Measurements from ENCODE around the gene SNX24.
"Not testable (repeated sequence)": the region's sequence is repeated elsewhere in the genome, so short reads cannot be mapped to it uniquely, and the experiment has no call there.

SNX24 gene

DNA sequence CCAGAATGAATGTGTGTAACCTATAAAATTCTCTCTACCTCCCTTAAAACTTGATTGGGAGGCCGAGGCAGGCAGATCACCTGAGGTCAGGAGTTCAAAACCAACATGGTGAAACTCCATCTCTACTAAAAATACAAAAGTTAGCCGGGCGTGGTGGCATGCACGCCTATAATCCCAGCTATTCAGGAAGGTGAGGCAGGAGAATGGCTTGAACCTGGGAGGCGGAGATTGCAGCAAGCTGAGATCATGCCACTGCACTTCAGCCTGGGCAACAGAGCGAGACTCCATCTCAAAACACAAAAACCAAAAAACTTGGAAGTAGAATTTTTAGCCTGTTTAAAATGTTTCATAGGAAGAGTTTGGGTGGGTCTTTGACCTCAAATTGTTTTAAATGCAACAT, 122.6 kb downstream of the SNX24 start:
- DNase-seq = not testable (repeated sequence)

GRCh38 chr5:122971333-122971732, 125.9 kb downstream of the SNX24 start:
- DNase-seq = no peak

GRCh38 chr5:122972877-122973276, 127.5 kb downstream of the SNX24 start:
- DNase-seq = no peak

DNA sequence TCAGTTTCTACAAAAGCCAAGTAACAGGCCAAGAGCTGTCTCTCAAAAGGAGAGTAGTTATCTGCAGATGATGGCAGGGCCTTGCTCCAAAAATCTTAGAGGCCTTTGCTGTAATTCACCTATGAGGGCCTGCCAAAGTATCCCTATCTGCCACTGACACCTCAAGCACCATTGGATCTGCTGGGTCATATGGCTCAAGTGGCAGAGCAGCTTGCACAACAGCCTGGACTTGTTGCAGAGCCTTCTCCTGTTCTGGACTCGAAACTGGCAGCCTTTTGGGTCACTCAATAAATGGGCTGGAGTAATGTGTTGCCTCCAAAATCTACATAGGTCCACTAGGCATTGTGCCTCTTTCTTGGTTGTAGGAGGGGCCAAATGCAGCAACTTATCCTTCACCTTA, 128.3 kb downstream of the SNX24 start:
- DNase-seq = not testable (repeated sequence)

- DNase-seq = not testable (repeated sequence)
Observed at GRCh38 chr5:122974251-122974650, 128.8 kb downstream of the SNX24 start.

DNA sequence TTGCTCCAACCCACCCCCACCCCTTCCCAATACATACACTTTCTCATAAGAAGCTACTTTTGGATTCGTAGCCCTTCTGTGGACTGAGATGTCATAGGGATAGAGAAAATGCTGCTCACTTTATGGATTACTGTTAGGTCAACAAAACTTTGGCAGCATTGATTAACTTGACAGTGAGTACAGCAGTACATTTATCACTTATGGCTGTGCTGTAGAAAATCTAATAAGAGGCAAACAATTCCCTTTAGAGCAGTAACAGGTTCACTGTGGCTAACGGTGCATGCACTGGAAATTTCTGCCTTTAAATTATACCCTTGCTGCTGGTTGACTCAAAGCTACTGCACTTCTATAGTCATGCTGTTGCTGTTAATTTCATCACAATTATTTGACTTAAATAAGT, 131.9 kb downstream of the SNX24 start:
- DNase-seq = no peak

DNA sequence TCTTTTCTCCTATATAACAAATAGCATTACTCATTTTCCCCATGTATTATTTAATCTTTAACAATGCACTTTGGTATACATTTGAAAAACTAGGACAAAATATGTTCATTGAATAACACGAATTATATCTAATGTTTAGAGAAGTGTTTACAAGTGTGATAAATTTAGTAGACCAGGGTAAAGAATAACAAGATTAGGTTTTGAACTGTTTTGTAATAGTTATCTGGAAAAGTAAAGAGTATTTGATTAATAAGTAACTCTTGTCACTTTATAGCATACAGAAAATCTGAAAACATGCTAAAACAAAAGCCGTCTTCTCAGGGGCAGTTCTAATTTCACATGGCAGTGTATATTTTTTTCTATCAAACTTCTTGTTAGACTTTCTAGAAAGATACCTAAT, 132.7 kb downstream of the SNX24 start:
- no peak for DNase-seq

DNA sequence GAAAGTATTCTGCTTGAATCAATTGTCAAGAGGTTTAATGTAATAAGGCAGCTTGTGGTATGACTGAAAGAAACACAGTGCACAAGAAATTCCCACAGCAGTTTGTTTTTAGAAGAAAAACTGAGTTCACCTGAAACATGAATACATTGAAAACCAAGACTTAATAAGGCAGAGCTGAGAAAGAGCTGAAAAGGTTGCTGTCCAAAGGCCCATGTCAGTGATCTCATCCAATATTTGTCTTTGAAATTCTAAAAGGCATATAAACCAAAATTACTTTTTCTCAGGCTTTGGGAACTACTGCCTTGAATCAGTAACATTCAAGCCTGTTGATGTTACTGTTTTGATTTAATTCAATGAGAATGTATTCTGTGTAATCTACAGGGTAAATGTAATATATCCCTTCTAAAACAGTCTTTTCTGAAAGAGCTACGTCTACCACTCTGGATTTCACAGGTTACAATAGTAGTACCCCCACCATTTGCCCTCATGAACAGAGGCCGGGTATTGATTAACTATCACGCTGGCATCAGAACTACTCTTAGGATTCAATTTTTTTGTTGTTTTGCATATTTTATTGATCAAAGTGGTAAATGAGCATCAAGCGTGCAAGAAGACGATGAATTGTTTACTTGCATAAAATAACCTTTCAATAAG, 133.4 kb downstream of the SNX24 start:
- no peak for DNase-seq

- no peak for DNase-seq
Observed at GRCh38 chr5:122981846-122982245, 136.4 kb downstream of the SNX24 start.

DNA sequence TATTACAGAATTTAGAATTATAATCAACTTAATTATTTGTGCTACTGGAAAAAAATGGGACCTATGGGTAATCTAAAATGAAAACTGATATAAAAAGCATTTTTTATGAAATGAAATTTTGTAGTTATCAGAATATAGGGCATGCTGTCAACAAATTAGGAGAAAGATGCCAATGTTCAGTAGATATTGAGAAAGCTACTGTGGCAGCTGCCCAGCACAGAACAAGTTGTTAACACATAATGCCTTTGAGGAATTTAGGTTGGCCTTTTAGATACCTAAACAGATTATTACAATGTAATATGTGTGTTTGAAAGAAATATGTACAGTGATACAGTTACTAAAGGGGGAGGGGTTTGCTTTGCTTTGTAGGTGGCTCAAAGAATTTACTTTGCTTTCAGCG, 137.0 kb downstream of the SNX24 start:
- no peak for DNase-seq

DNA sequence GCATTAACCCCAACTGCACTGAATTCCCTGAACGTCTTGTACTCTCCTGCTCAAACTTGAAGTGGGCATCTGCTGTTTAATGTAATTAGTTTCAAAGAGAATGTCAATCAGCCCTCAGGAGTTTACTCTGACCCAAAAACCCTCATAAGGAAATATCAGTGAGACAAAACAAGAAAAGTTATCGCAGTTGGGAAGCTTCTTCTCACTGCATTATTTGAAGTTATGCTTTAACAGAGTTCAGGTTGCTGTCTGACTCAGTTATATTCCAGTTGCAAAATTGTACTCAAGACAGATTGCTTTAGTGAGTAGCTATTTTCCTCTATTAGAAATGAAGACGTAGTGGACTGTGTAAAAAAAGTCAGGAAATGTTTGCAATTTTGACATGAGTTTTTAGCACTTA, 139.0 kb downstream of the SNX24 start:
- no peak for DNase-seq

GRCh38 chr5:122985006-122985700, 139.7 kb downstream of the SNX24 start:
- DNase-seq = no peak

DNA sequence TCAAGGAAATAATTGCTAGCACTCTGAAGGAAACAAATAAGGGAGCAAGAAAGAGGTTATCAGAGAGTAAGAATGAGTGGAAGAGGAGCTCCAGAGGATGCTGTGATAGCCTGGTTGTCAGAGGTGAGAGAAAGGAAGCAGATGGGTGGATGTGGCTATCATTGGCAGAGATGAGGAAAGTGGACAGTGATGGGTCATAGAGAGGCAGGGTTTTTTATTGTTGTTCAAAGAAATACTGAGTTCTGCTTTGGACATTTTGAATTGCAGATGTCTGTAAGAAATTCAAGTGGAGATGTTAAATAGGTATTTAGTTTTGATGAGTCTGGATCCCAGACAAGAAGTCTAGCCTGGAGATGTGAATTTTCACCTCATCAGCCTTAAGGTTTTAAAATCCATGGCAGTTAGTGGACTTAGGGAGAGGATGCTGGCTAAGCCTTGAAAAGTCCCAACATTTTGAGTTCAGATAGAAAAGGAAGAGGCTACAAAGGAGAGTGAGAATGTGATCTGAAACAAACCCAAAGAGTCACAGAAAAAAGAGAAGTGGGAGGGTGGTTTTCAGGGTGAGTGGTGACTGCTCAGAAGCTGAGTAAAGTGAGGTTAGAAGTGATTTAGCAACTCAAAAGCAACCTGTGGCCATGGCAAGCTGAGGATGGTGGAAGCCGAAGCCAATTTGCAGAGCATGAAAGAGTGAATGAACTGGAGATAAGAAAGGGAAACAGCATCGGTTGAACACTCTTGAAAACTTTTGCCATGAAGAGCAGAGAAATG, 140.7 kb downstream of the SNX24 start:
- no peak for DNase-seq

DNA sequence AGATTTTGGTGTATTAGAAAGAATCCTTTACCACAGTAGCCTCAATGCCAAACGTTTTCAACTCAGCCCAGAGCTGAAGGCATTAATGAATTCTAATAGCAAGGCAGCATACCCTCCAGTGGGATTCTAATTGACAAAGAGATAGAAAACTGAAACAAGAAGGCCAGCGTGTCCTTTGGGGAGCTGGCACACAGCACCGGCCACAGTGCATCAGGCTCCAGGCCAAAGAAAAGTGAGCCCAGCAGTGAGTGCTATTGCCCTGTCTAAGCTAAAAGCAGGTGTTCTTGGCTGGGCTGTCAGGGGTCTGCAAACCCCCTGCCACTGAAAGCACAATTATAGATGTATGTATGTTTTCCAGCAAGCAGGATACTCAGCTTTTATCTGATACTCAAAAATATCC, 150.7 kb downstream of the SNX24 start:
- no peak for DNase-seq

GRCh38 chr5:122997294-122997693, 151.9 kb downstream of the SNX24 start:
- no peak for DNase-seq

GRCh38 chr5:122999947-123000563, 154.6 kb downstream of the SNX24 start:
- DNase-seq = no peak

- DNase-seq = no peak
Observed at GRCh38 chr5:123000731-123001130, 155.3 kb downstream of the SNX24 start.

GRCh38 chr5:123001808-123002207, 156.4 kb downstream of the SNX24 start:
- DNase-seq = no peak

GRCh38 chr5:123007182-123007581, 161.8 kb downstream of the SNX24 start:
- no peak for DNase-seq

DNA sequence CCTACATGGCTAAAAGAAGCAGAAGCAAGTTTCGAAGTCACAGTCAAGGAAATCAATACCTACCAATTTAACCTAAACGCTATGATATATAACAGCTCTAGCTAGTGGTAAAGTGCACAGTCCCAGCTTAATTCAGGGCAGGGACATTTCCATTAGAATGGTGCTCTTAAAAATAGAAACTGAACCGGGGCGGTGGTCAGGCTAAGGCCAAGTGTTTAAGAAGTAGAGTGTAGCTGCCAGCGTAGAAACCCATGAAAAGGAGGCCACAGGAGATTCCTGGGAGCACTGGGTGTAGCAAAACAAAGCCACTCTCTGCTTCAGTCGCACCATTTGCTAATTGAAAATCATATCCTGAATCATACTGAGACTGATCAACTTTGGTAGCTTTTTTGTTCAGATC, 162.3 kb downstream of the SNX24 start:
- no peak for DNase-seq

- DNase-seq = no peak
Observed at GRCh38 chr5:123012321-123012720, 166.9 kb downstream of the SNX24 start.

- no peak for DNase-seq
Observed at GRCh38 chr5:123014689-123015088, 169.3 kb downstream of the SNX24 start.

DNA sequence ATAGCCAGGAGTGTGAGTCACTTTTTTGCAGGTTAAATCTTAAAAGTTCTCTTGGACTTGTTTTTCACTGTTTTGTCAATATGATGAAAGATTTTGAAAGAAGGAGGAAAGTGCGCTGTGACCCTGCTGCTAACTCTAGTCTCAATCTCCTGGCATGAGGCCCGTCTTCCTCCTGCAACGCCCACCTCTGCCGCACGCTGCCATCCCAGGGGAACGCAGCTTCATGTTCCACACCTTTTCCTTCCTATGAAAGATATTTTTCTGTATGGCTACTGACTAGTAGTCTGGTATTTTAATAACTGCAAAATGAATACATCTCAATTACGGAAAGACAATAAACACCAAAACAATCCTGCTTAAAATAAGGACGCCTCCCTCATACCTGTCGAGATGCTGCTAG, 182.8 kb downstream of the SNX24 start:
- DNase-seq = no peak

All from NCI-H526 treated with DMSO at 0.1 percent for 48 hours (cell line).